Stimulated activated CD8-positive, alpha-beta memory T cell treated with anti-CD3 and anti-CD28 coated beads, Interleukin-4, amount 100 ng/mL, for 1 hour (primary cell): ENCODE data around the gene SRCIN1.
"Not testable (repeated sequence)": the region's sequence is repeated elsewhere in the genome, so short reads cannot be mapped to it uniquely, and the experiment has no call there.

Experiments used
- DNase-seq, 2 donors: peaks; one replicate each; pipeline ENCODE4 v3.0.0-alpha.2; 2020; ENCODE audit warnings: low read depth in 2 of 2, low spot score in 1 of 2

Gene SRCIN1, protein sequence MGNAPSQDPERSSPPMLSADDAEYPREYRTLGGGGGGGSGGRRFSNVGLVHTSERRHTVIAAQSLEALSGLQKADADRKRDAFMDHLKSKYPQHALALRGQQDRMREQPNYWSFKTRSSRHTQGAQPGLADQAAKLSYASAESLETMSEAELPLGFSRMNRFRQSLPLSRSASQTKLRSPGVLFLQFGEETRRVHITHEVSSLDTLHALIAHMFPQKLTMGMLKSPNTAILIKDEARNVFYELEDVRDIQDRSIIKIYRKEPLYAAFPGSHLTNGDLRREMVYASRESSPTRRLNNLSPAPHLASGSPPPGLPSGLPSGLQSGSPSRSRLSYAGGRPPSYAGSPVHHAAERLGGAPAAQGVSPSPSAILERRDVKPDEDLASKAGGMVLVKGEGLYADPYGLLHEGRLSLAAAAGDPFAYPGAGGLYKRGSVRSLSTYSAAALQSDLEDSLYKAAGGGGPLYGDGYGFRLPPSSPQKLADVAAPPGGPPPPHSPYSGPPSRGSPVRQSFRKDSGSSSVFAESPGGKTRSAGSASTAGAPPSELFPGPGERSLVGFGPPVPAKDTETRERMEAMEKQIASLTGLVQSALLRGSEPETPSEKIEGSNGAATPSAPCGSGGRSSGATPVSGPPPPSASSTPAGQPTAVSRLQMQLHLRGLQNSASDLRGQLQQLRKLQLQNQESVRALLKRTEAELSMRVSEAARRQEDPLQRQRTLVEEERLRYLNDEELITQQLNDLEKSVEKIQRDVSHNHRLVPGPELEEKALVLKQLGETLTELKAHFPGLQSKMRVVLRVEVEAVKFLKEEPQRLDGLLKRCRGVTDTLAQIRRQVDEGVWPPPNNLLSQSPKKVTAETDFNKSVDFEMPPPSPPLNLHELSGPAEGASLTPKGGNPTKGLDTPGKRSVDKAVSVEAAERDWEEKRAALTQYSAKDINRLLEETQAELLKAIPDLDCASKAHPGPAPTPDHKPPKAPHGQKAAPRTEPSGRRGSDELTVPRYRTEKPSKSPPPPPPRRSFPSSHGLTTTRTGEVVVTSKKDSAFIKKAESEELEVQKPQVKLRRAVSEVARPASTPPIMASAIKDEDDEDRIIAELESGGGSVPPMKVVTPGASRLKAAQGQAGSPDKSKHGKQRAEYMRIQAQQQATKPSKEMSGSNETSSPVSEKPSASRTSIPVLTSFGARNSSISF

DNA sequence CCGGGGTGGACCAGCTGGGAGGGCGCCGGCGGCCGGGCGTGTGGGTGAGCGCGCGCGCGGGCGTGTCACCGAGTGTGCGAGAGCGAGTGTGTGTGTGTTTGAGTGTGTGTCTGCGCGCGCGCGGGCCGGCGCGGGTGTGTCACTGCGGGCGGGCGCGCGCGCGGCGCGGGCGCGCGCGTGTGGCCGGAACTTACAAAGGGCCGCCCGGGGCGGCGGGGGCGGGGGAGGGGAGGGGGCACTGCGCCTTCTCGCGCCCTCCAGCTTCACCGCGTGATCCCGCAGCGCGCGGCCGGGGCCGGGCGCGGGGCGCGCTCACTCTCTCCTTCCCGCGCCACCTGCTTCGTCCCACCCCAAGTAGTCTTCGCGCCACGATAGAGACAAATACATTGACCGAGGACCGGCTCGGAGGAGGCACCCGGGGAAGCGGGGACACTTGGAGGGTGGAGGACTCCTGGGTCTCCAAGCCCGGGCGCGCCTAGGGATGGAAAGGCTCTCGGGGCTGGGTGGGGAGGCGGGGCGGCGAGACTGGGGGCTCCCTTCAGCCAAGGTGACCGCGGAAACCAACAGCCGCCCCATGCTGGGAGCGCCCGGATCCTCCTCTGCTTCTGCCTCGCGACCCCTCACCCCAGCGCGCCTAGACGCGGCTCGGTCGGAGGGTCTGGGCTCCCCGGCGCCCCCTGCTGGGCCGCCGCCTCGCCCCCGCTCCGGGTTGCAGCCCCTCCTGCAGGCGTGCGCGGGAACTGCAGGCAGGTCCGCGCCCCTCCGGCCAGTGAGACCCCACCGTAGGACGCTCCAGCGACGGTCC is at the start of gene SRCIN1:
Gene SRCIN1 (minus strand): TSS at position 112 of the 805 bp plus-strand sequence. CDS start 247 bp downstream, outside the sequence.
- DNase-seq = no peak

GRCh38 chr17:38654411-38655398 is 49.0 kb upstream of the SRCIN1 start:
- no peak for DNase-seq

GRCh38 chr17:38653679-38654078 is 47.9 kb upstream of the SRCIN1 start:
- DNase-seq = no peak

DNA sequence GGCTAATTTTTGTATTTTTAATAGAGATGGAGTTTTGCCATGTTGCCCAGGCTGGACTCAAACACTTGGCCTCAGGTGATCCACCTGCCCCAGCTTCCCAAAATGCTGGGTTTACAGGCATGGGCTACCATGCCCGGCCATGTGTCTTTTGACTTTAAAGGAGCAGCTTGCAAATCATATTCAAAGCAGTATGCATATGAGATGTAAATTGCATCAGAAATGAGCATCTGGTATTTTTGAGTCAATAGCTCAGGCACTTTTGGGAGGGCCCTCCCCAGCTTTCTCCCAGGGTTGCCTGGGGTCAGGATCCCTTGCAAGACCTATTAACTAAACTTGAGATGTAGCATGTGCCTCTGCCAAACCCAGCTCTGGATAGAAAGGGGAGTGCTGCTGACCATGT is 47.5 kb upstream of the SRCIN1 start:
- DNase-seq = no peak

DNA sequence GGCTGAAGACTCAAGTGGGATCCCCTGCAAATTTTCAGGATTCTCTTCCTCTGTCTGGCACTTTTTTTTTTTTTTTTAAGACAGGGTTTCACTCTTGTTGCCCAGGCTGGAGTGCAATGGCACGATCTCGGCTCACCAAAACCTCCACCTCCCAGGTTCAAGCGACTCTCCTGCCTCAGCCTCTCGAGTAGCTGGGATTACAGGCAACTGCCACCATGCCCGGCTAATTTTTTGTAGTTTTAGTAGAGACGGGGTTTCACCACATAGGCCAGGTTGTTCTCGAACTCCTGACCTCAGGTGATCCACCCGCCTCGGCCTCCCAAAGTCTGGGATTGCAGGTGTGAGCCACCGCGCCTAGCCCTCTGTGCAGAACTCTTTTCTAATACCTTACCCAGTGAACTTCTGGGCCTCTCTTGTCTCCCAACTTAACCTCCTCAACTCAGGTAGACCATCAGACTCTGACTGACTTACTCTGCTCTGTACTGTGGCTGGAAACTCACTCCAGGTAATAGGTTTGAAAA is 45.0 kb upstream of the SRCIN1 start:
- not testable (repeated sequence) for DNase-seq

GRCh38 chr17:38637951-38638350 is 32.2 kb upstream of the SRCIN1 start:
- DNase-seq = no peak

DNA sequence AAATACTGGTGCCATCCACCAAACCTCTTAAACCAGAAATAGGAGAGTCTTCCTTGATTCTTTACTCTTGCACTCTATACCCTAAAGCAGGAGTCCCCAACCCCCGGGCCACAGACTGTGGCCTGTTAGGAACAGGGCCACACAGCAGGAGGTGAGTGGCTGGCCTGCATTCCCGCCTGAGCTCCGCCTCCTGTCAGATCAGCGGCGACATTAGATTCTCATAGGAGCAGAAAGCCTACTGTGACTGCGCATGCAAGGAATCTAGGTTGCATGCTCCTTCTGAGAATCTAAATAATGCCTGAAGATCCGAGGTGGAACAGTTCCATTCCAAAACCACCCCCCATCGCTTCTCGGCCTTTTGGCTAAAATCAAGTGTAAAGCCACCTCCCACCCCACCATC is 30.3 kb upstream of the SRCIN1 start:
- DNase-seq = no peak

DNA sequence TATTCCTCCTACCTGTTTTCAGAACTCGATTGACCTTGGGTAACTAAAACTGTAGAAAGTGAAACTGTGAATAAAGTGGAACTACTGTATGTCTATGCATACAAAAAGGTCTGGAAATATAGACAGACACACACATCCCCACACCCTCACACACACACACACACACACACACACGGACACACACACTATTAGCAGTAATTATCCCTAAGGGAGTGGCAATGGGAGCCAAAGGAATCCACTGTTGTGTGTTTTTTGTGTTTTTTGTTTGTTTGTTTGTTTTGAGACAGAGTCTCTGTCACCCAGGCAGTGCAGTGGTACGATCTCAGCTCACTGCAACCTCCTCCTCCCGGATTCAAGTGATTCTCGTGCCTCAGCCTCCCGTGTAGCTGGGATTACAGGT is 26.6 kb upstream of the SRCIN1 start:
- no peak for DNase-seq

GRCh38 chr17:38628441-38628840 is 22.7 kb upstream of the SRCIN1 start:
- DNase-seq = no peak

DNA sequence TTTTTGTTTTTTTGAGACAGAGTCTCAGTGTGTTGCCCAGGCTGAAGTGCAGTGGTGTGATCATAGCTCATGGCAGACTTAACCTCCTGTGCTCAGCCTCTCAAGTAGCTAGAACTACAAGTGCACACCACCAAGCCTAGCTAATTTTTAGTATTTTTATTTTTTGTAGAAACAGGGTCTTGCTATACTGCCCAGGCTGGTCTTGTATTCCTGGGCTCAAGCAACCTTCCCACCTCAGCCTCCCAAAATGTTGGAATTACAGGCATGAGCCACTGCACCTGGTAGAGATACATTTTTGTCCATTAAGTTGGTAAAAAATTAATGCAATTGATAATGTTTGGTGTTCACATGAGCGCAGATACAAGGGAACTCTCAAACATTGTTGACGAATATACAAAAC is 22.2 kb upstream of the SRCIN1 start:
- no peak for DNase-seq

DNA sequence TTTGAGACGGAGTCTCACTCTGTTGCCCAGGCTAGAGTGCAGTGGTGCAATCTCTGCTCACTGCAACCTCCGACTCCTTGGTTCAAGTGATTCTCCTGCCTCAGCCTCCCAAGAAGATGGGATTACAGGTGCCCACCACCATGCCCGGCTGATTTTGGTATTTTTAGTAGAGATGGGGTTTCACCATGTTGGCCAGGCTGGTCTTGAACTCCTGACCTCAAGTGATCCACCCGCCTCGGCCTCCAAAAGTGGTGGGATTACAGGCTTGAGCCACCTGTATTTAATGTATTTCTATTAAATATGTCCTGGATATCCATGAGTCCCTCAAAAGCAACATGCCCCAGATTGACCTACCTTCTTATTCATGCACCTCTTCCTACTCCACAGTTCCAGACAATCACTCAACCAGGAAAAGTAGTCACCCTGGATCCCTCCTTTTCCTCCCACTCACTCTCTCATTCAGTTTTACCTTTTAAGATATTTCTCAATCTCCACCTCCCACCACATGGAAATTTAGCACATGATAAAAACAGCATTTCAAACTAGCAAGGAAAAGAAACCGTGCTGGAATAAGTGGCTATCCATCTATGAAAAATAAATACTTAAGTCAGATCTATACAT is 21.0 kb upstream of the SRCIN1 start:
- DNase-seq = not testable (repeated sequence)

GRCh38 chr17:38625482-38625881 is 19.7 kb upstream of the SRCIN1 start:
- no peak for DNase-seq

DNA sequence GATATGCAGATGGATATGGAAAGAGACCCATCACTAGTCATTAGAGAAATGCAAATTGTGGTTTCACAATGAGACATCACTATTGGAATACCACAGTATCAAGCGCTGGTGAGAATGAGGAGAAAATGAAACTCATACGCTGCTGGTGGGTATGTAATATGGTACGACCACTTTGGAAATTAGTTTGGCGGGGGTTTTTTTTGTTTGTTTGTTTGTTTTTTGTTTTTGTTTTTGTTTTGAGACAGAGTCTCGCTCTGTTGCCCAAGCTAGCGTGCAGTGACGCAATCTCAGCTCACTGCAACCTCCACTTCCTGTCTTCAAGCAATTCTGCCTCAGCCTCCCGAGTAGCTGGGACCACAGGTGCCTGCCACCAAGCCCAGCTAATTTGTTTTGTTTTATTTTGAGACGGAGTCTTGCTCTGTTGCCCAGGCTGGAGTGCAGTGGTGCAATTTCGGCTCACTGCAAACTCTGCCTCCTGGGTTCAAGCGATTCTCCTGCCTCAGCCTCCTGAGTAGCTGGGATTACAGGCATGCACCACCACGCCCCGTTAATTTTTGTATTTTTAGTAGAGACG is 19.1 kb upstream of the SRCIN1 start:
- DNase-seq = not testable (repeated sequence)

GRCh38 chr17:38621538-38621937 is 15.8 kb upstream of the SRCIN1 start:
- DNase-seq = no peak

DNA sequence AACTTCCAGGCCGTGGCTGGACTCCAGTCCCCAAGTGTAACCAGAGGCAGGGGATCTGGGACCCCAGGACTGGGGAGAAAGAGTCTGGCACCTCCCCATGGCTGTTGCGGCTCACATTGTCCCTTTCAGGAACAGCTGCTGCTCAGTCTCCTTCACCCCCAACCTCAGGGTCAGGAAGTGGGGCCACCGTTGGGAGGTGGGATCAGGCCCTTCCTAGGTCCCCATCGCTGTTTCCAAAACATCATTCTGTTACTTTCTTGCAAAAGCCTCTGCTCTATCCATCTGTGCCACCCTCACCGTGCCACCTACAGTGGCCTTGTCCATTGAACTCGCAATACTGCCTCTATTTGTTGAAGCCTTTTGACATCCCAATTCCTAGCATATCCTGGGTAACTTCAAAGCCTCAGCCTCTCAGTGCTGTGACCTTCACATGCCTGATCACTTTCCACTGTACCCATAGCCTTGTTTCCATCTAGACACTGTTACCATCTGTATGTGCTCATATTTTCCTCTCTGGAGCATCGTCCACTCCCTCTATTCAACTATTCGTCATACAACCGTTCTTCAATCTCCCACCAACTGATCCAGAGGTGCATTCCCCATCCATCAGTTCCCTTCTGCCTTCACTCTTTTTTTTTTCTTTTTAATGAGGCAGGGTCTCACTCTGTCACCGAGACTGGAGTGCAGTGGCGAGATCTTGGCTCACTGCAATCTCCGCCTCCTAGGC is 15.0 kb upstream of the SRCIN1 start:
- DNase-seq = no peak

DNA sequence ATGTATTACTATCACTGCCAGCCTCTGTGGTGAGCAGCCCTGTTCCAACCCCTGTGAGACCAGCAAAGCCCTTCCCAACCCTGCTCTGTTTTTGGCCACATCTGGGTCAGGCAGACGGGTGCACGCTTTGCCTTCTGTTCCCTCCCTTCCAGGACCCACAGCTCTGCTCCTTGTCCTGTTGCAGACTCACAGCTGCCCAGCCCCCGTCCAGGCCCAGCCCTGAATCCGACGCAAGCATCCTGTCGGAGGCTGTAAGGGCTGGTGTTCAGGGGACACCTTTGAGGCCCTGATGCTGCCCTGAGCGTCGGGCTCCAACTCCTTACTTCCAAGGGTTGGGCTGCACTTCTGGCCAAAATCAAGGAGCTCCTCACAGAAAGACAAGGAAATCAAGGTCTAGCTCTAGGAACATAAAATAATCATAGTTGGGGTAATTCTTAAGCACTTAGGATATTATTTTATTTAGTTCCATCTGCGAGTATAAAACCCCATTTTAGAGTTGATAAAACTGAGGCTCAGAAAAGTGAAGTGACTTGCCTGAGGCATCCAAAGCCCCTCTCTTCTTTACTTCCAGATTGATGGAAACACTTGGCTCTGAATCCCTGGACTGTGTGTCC is 14.3 kb upstream of the SRCIN1 start:
- DNase-seq = no peak

- DNase-seq = no peak
These were observed 13.7 kb upstream of the SRCIN1 start for GRCh38 chr17:38619451-38619795.
